ENCODE results near the gene PTPRE.

PTPRE gene

DNA sequence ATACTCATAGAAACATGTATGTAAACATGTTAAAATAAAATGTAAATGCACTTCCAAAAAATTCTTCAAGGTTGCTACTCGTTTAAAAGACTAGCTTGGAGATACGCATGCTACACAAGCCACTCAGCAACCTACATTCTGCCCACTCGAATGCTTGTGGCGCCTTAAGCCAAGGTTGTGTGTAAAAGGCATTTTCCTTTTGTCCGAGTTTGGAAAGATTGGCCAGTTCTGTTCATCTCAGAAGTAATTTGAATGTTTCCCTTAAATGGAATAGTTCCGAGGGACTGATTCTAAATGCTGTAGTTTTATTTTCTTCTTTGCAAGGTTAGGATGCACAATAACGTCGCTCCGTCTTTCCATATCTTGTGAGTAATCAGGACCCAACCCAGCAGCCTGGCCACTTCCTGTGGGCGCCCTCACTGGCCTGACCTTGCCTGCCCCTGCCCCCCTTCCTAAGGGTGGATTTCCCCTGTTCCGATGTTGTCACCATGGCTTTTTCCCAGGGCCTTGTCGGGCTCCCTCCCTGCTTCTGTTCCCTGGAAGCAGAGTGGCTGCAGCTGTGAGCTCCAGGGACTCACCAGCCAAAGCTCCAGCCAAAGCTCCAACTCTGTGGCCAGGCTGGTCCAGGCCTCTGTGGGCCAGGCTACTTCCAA lies 70.6 kb downstream of the PTPRE start:
- Histone ChIP-seq H3K27ac (no peak overlapping the region), H3K4me3 (no peak overlapping the region), H3K9me3 (ENCODE audit: low read depth, low read length) (no peaks in the 10 kb centered on the region), H3K36me3 (ENCODE audit: insufficient read depth, low read length) (no peaks in the 10 kb centered on the region), H3K9ac (ENCODE audit: insufficient read length) (no peak overlapping the region)
- DNase-seq (ENCODE audit: low read depth, low spot score) = no peak
- TF ChIP-seq POLR2AphosphoS5 (IDR thresholded peaks at IDR 0.05; ENCODE audit: borderline replicate concordance, low read depth, low read length) = no peak
- no peak for TF ChIP-seq FOXP2 (optimal IDR thresholded peaks at IDR 0.05; ENCODE audit: control extremely low read depth, extremely low read length, insufficient read depth)
- TF ChIP-seq EZH2 (IDR thresholded peaks at IDR 0.05) = no peak

DNA sequence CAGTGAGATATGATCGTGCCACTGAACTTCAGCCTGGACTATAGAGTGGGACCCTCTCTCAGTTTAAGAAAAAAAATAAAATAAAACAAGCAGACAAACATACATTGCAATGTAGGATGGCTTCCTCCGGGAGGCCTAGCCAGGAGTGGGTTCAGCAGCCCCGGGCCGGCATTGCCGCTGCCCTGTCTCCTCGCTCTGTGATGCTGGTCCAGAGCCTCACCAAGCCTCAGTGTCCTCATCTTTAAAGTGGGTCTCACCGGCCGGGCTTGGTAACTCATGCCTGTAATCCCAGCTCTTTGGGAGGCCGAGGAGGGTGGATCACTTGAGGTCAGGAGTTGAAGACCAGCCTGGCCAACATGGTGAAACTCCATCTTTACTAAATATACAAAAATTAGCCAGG lies 71.6 kb downstream of the PTPRE start:
- no peak overlapping the region for H3K27ac ChIP-seq
- no peak overlapping the region for H3K9ac ChIP-seq (ENCODE audit: insufficient read length)
- TF ChIP-seq POLR2AphosphoS5 (IDR thresholded peaks at IDR 0.05; ENCODE audit: borderline replicate concordance, low read depth, low read length) (no peak), FOXP2 (optimal IDR thresholded peaks at IDR 0.05; ENCODE audit: control extremely low read depth, extremely low read length, insufficient read depth) (no peak), EZH2 (IDR thresholded peaks at IDR 0.05) (no peak)
- no peak for DNase-seq (ENCODE audit: low read depth, low spot score)
- no peaks in the 10 kb centered on the region for H3K36me3 ChIP-seq (ENCODE audit: insufficient read depth, low read length)
- no peaks in the 10 kb centered on the region for H3K9me3 ChIP-seq (ENCODE audit: low read depth, low read length)
- no peak overlapping the region for H3K4me3 ChIP-seq

GRCh38 chr10:127979045-127979444 lies 72.1 kb downstream of the PTPRE start:
- Histone ChIP-seq H3K4me3 (no peak overlapping the region), H3K9me3 (ENCODE audit: low read depth, low read length) (no peaks in the 10 kb centered on the region), H3K36me3 (ENCODE audit: insufficient read depth, low read length) (no peaks in the 10 kb centered on the region), H3K27ac (no peak overlapping the region), H3K9ac (ENCODE audit: insufficient read length) (no peak overlapping the region)
- DNase-seq (ENCODE audit: low read depth, low spot score) = no peak
- TF ChIP-seq EZH2 (IDR thresholded peaks at IDR 0.05) = no peak
- no peak for TF ChIP-seq FOXP2 (optimal IDR thresholded peaks at IDR 0.05; ENCODE audit: control extremely low read depth, extremely low read length, insufficient read depth)
- TF ChIP-seq POLR2AphosphoS5 (IDR thresholded peaks at IDR 0.05; ENCODE audit: borderline replicate concordance, low read depth, low read length) = no peak

DNA sequence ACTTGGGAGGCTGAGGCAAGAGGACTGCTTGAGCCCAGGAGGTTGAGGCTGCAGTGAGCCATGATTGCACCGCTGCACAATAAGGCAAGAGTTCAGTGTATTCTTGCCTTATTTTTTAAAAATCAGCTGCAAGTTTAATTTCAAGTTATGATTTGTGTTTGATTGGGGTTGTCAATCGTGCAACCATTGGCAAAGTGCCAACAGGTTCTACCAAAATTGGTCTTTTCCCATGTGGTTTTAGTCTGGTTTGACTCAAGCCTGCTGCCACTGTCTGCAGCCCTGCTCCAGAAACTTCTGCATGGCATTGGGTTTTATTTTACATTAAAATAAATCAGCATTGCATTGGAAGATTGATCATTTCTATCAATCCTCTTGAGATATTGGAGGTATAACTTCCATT lies 72.7 kb downstream of the PTPRE start:
- TF ChIP-seq POLR2AphosphoS5 (IDR thresholded peaks at IDR 0.05; ENCODE audit: borderline replicate concordance, low read depth, low read length) (no peak), EZH2 (IDR thresholded peaks at IDR 0.05) (no peak), FOXP2 (optimal IDR thresholded peaks at IDR 0.05; ENCODE audit: control extremely low read depth, extremely low read length, insufficient read depth) (no peak)
- Histone ChIP-seq H3K9me3 (ENCODE audit: low read depth, low read length) (no peaks in the 10 kb centered on the region), H3K36me3 (ENCODE audit: insufficient read depth, low read length) (no peaks in the 10 kb centered on the region), H3K9ac (ENCODE audit: insufficient read length) (no peak overlapping the region), H3K27ac (no peak overlapping the region), H3K4me3 (no peak overlapping the region)
- DNase-seq (ENCODE audit: low read depth, low spot score) = no peak

DNA sequence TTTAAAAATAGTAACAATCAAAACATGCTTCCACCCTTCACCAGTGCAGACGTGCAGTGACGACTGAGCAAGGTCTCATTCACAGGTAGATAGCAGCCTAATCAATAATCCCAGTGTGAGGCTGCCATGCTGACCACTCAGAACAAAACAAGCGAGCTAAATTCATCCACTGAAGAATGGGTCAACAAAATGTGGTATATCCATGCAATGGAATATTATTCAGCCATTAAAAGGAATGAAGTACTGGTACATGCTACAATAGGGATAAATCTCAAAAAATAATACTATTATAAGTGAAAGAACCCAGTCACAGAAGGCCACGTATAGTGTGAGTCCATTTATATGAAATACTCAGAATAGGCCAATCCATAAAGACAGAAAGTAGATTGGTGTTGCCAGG lies 74.0 kb downstream of the PTPRE start:
- Histone ChIP-seq H3K36me3 (ENCODE audit: insufficient read depth, low read length) (no peaks in the 10 kb centered on the region), H3K9ac (ENCODE audit: insufficient read length) (no peak overlapping the region), H3K4me3 (no peak overlapping the region), H3K27ac (no peak overlapping the region), H3K9me3 (ENCODE audit: low read depth, low read length) (no peaks in the 10 kb centered on the region)
- TF ChIP-seq POLR2AphosphoS5 (IDR thresholded peaks at IDR 0.05; ENCODE audit: borderline replicate concordance, low read depth, low read length) (no peak), EZH2 (IDR thresholded peaks at IDR 0.05) (no peak), FOXP2 (optimal IDR thresholded peaks at IDR 0.05; ENCODE audit: control extremely low read depth, extremely low read length, insufficient read depth) (no peak)
- DNase-seq (ENCODE audit: low read depth, low spot score) = no peak

DNA sequence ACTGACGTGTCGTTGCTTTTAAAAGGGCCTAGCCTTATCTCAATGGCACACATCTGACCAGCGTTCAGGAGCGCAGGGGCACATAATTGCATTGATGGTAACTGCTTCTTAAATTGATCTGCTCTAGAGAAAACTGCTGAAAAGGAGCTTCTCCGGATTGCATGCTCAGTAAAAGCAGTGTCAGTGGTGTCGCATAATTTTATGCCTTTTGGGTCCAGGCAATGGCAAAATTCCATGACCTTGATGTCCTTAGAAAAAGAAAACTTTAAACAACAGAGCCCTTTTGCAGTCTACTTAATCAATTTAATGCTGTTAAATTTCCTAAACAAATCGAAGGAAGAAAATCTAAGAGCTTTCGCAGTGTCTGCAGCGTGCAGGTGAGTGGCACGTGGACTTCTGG lies 75.7 kb downstream of the PTPRE start:
- H3K9me3 ChIP-seq (ENCODE audit: low read depth, low read length) = no peaks in the 10 kb centered on the region
- TF ChIP-seq EZH2 (IDR thresholded peaks at IDR 0.05) (no peak), FOXP2 (optimal IDR thresholded peaks at IDR 0.05; ENCODE audit: control extremely low read depth, extremely low read length, insufficient read depth) (no peak), POLR2AphosphoS5 (IDR thresholded peaks at IDR 0.05; ENCODE audit: borderline replicate concordance, low read depth, low read length) (no peak)
- no peak overlapping the region for H3K27ac ChIP-seq
- H3K9ac ChIP-seq (ENCODE audit: insufficient read length) = no peak overlapping the region
- H3K36me3 ChIP-seq (ENCODE audit: insufficient read depth, low read length) = no peaks in the 10 kb centered on the region
- no peak for DNase-seq (ENCODE audit: low read depth, low spot score)
- no peak overlapping the region for H3K4me3 ChIP-seq

GRCh38 chr10:127983344-127984100 lies 76.6 kb downstream of the PTPRE start:
- H3K4me3 ChIP-seq = no peak overlapping the region
- H3K9me3 ChIP-seq (ENCODE audit: low read depth, low read length) = no peaks in the 10 kb centered on the region
- no peak overlapping the region for H3K27ac ChIP-seq
- no peaks in the 10 kb centered on the region for H3K36me3 ChIP-seq (ENCODE audit: insufficient read depth, low read length)
- H3K9ac ChIP-seq (ENCODE audit: insufficient read length) = no peak overlapping the region
- no peak for DNase-seq (ENCODE audit: low read depth, low spot score)
- TF ChIP-seq FOXP2 (optimal IDR thresholded peaks at IDR 0.05; ENCODE audit: control extremely low read depth, extremely low read length, insufficient read depth) (no peak), EZH2 (IDR thresholded peaks at IDR 0.05) (no peak), POLR2AphosphoS5 (IDR thresholded peaks at IDR 0.05; ENCODE audit: borderline replicate concordance, low read depth, low read length) (no peak)

DNA sequence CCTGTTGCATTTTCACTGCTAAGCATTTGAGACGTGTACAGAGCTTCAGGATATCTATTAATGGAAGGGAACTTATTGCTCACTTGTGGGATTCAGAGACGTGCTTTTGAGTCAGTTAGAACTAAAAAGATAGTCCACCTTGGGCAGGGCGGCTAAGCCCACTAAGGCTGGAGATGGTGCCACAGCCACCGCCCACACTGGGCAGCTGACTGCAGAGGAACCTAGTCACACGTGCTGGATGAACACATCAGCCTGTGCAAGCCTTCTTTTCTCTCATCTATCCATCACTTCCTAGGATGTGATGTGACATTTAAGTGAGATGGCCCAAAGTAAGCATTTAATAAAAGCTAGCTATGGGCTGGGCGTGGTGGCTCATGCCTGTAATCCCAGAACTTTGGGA lies 78.0 kb downstream of the PTPRE start:
- Histone ChIP-seq H3K9me3 (ENCODE audit: low read depth, low read length) (no peaks in the 10 kb centered on the region), H3K9ac (ENCODE audit: insufficient read length) (no peak overlapping the region), H3K27ac (no peak overlapping the region), H3K4me3 (no peak overlapping the region), H3K36me3 (ENCODE audit: insufficient read depth, low read length) (no peaks in the 10 kb centered on the region)
- DNase-seq (ENCODE audit: low read depth, low spot score) = no peak
- TF ChIP-seq FOXP2 (optimal IDR thresholded peaks at IDR 0.05; ENCODE audit: control extremely low read depth, extremely low read length, insufficient read depth) = no peak
- no peak for TF ChIP-seq EZH2 (IDR thresholded peaks at IDR 0.05)
- no peak for TF ChIP-seq POLR2AphosphoS5 (IDR thresholded peaks at IDR 0.05; ENCODE audit: borderline replicate concordance, low read depth, low read length)
